Sigmoid colon (tissue), 4 donors: ENCODE data around the gene NETO2.

Source experiments
- CTCF ChIP-seq, 4 experiments: fragments of 450-650 bp in 3 of 4; fragments of 200-600 bp in 1 of 4; IDR thresholded peaks; one replicate each; pipeline ENCODE4 v1.5.1; 2016 to 2019; ENCODE audit warnings: antibody characterized with exemption in 4 of 4, mild to moderate bottlenecking in 3 of 4, moderate library complexity in 2 of 4
- EP300 ChIP-seq, 4 donors: sonication (generic); formaldehyde crosslinking; IDR thresholded peaks; one replicate each; pipeline ENCODE4 v1.6.1; 2017; ENCODE audit warnings: antibody characterized with exemption in 4 of 4

GRCh38 chr16:47046726-47047523 lies 96.8 kb downstream of the NETO2 start:
- TF ChIP-seq CTCF (IDR thresholded peaks at IDR 0.05) (no peak), EP300 (IDR thresholded peaks at IDR 0.05) (no peak)
